Measurements from ENCODE around the gene COQ8A. TPM values are rescaled to one million over a fixed set of nuclear protein-coding genes. Genes with fewer than 3 reads are reported as not detected.

COQ8A gene
- polyA plus RNA-seq, 1 of the 3 experiments (the other 2 are of a cell fraction), result 11.8 TPM

GRCh38 chr1:227004796-227005195 is 64.7 kb downstream of the COQ8A start:
- POLR2A ChIA-PET, result no interaction called here
- TF ChIP-seq CTCF (IDR thresholded peaks at IDR 0.05) (no peak), CHD2 (IDR thresholded peaks at IDR 0.05; ENCODE audit: low read length, partially characterized antibody) (no peak), YY1 (IDR thresholded peaks at IDR 0.05; ENCODE audit: low read depth) (no peak), TEAD4 (IDR thresholded peaks at IDR 0.05; ENCODE audit: borderline replicate concordance, insufficient read depth) (no peak), EZH2phosphoT487 (IDR thresholded peaks at IDR 0.05; ENCODE audit: borderline replicate concordance, low read depth) (no peak), RAD21 (IDR thresholded peaks at IDR 0.05; ENCODE audit: low read length) (no peak), POLR2AphosphoS5 (IDR thresholded peaks at IDR 0.05; ENCODE audit: low read depth, low read length) (no peak), ZBTB33 (IDR thresholded peaks at IDR 0.05; ENCODE audit: borderline replicate concordance, low read depth) (no peak), MXI1 (IDR thresholded peaks at IDR 0.05; ENCODE audit: low read depth, low read length) (no peak), NRF1 (IDR thresholded peaks at IDR 0.05; ENCODE audit: low read depth, low read length) (no peak), PBX3 (IDR thresholded peaks at IDR 0.05) (no peak), RFX5 (IDR thresholded peaks at IDR 0.05; ENCODE audit: low read length) (no peak), FOXJ3 (CRISPR knock-in tag; IDR thresholded peaks at IDR 0.05) (no peak), FOXM1 (IDR thresholded peaks at IDR 0.05; ENCODE audit: low read depth) (no peak), NFIC (IDR thresholded peaks at IDR 0.05; ENCODE audit: borderline replicate concordance) (no peak), SIN3A (IDR thresholded peaks at IDR 0.05; ENCODE audit: borderline replicate concordance, low read depth, low read length) (no peak), MEF2A (IDR thresholded peaks at IDR 0.05; ENCODE audit: borderline replicate concordance, low read depth) (no peak), JUND (IDR thresholded peaks at IDR 0.05) (no peak)
- Histone ChIP-seq H3K27me3 (ENCODE audit: insufficient read depth) (no peaks in the 10 kb centered on the region), H4K20me1 (ENCODE audit: insufficient read depth) (no peaks in the 10 kb centered on the region), H3K79me2 (ENCODE audit: insufficient read depth) (no peaks in the 10 kb centered on the region), H3F3A (replicated peaks; ENCODE audit: insufficient read depth) (no peaks in the 10 kb centered on the region), H3K9ac (no peak overlapping the region), H3K4me3 (ENCODE audit: low read depth in 2 of 2, low read length in 1 of 2) (no peak overlapping the region), H3K27ac (ENCODE audit: low read depth in 2 of 2, low read length in 1 of 2) (no peak overlapping the region; a peak in 1 of 4 replicates), H3K9me2 (no peaks in the 10 kb centered on the region), H3K4me1 (ENCODE audit: control insufficient read depth in 1 of 2, insufficient read depth in 2 of 2, low read depth in 1 of 2, low read length in 1 of 2) (peaks cover 0 to 2% of the 10 kb centered on the region in 2 experiments; a peak in 1 of 4 replicates), H3K36me3 (replicated peaks in 1 of 2; ENCODE audit: control insufficient read depth in 1 of 2, insufficient read depth in 2 of 2, low read length in 1 of 2) (peaks cover 30 to 52% of the 10 kb centered on the region in 2 experiments), H3K4me2 (no peak overlapping the region), H3K9me3 (no peaks in the 10 kb centered on the region), H2AFZ (ENCODE audit: low read depth) (no peak overlapping the region)
- CTCF ChIA-PET, result no interaction called here
- no peak for DNase-seq
- 90% methylated on average over 8 of the region's 8 CpGs for WGBS (ENCODE audit: low lambda C conversion rate)
